Measurements from ENCODE around the gene SLC25A34. TPM values are rescaled to one million over a fixed set of nuclear protein-coding genes. Genes with fewer than 3 reads are reported as not detected.

The SLC25A34 gene
- total and polyA plus RNA-seq, 2 of the 13 experiments (the other 11 are each of a cell fraction or from before 2014, with no cell fraction given) = 0.13 to 0.18 TPM

DNA sequence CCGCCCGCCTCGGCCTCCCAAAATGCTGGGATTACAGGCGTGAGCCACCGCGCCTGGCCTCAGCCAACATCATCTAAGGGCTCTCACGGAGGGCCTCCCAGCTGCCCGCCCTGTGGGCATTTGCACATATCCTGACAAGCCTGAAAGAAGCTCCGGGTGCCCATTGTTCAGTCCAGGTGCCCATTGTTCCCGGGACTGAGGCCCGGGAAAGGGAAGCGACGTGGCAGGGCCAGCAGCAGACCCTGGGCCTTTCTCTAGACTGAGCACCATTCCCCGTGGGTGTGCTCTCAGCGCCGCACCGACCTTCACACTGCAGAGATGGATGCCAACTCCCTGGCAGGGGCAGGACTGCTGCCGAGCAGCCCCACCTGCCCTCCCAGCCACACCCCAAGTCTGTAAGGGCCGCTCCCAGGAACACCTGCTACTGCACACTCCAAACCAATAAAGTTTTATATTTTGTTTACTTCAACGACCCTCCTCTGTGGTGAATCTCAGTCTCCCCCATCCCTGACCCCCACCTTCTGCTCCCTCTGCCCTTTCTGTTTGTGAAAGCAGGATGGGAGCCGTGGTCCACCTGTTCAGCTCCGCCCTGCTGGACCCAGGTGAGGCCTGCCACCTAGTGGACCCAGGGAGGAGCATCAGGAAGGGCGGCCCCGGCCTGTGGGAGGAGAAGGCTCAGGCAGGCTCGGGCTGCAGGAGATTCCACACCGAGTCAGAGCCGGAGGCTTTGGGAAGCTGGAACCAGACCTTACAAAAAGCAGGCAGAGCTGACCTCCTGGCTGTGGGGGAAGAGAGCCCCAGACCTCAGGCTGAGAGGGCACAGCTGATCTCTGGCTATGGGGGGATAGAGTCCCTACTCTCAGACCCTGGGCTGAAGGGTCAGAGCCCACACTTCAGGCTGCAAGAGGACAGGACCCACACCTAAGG is 5.1 kb downstream of the SLC25A34 start (continued):
- TF ChIP-seq, protein P1, sequence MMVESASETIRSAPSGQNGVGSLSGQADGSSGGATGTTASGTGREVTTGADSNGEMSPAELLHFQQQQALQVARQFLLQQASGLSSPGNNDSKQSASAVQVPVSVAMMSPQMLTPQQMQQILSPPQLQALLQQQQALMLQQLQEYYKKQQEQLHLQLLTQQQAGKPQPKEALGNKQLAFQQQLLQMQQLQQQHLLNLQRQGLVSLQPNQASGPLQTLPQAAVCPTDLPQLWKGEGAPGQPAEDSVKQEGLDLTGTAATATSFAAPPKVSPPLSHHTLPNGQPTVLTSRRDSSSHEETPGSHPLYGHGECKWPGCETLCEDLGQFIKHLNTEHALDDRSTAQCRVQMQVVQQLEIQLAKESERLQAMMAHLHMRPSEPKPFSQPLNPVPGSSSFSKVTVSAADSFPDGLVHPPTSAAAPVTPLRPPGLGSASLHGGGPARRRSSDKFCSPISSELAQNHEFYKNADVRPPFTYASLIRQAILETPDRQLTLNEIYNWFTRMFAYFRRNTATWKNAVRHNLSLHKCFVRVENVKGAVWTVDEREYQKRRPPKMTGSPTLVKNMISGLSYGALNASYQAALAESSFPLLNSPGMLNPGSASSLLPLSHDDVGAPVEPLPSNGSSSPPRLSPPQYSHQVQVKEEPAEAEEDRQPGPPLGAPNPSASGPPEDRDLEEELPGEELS (CRISPR knock-in tag; IDR thresholded peaks at IDR 0.05) = no peak
- TF ChIP-seq CREB1 (IDR thresholded peaks at IDR 0.05) (no peak), CREB1 (CRISPR knock-in tag; IDR thresholded peaks at IDR 0.05) (no peak), BORCS8-MEF2B (CRISPR knock-in tag; IDR thresholded peaks at IDR 0.05) (peak; percentile 55; the same call in 1 of the 2 replicates), TBP (CRISPR knock-in tag; IDR thresholded peaks at IDR 0.05) (no peak), MATR3 (CRISPR knock-in tag; IDR thresholded peaks at IDR 0.05) (no peak), NFIB (CRISPR knock-in tag; IDR thresholded peaks at IDR 0.05; ENCODE audit: borderline replicate concordance) (no peak), ZNF224 (CRISPR knock-in tag; IDR thresholded peaks at IDR 0.05) (no peak), DNMT1 (CRISPR knock-in tag; IDR thresholded peaks at IDR 0.05) (no peak), GATAD2A (CRISPR knock-in tag; IDR thresholded peaks at IDR 0.05) (peak; percentile 64), MIXL1 (CRISPR knock-in tag; IDR thresholded peaks at IDR 0.05) (peak; percentile 56; the same call in 1 of the 2 replicates), BCL6 (CRISPR knock-in tag; IDR thresholded peaks at IDR 0.05) (peak; percentile 38; the same call in 1 of the 2 replicates), PPARG (CRISPR knock-in tag; conservative IDR thresholded peaks at IDR 0.05) (0 out of 2 replicates have a peak, but pooled peaks have one; percentile 62), ZNF484 (CRISPR knock-in tag; IDR thresholded peaks at IDR 0.05; ENCODE audit: borderline replicate concordance, low read depth) (no peak), ZNF776 (CRISPR knock-in tag; IDR thresholded peaks at IDR 0.05) (no peak), GATAD1 (CRISPR knock-in tag; IDR thresholded peaks at IDR 0.05) (peak; percentile 42; the same call in 1 of the 2 replicates), ZNF841 (CRISPR knock-in tag; IDR thresholded peaks at IDR 0.05; ENCODE audit: borderline replicate concordance) (no peak), RAD21 (CRISPR knock-in tag; IDR thresholded peaks at IDR 0.05) (peak; percentile 86), ZSCAN22 (CRISPR knock-in tag; IDR thresholded peaks at IDR 0.05) (no peak)
- TF ChIP-seq, protein P2, sequence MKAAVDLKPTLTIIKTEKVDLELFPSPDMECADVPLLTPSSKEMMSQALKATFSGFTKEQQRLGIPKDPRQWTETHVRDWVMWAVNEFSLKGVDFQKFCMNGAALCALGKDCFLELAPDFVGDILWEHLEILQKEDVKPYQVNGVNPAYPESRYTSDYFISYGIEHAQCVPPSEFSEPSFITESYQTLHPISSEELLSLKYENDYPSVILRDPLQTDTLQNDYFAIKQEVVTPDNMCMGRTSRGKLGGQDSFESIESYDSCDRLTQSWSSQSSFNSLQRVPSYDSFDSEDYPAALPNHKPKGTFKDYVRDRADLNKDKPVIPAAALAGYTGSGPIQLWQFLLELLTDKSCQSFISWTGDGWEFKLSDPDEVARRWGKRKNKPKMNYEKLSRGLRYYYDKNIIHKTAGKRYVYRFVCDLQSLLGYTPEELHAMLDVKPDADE (CRISPR knock-in tag; IDR thresholded peaks at IDR 0.05) = no peak
- TF ChIP-seq, protein P3, sequence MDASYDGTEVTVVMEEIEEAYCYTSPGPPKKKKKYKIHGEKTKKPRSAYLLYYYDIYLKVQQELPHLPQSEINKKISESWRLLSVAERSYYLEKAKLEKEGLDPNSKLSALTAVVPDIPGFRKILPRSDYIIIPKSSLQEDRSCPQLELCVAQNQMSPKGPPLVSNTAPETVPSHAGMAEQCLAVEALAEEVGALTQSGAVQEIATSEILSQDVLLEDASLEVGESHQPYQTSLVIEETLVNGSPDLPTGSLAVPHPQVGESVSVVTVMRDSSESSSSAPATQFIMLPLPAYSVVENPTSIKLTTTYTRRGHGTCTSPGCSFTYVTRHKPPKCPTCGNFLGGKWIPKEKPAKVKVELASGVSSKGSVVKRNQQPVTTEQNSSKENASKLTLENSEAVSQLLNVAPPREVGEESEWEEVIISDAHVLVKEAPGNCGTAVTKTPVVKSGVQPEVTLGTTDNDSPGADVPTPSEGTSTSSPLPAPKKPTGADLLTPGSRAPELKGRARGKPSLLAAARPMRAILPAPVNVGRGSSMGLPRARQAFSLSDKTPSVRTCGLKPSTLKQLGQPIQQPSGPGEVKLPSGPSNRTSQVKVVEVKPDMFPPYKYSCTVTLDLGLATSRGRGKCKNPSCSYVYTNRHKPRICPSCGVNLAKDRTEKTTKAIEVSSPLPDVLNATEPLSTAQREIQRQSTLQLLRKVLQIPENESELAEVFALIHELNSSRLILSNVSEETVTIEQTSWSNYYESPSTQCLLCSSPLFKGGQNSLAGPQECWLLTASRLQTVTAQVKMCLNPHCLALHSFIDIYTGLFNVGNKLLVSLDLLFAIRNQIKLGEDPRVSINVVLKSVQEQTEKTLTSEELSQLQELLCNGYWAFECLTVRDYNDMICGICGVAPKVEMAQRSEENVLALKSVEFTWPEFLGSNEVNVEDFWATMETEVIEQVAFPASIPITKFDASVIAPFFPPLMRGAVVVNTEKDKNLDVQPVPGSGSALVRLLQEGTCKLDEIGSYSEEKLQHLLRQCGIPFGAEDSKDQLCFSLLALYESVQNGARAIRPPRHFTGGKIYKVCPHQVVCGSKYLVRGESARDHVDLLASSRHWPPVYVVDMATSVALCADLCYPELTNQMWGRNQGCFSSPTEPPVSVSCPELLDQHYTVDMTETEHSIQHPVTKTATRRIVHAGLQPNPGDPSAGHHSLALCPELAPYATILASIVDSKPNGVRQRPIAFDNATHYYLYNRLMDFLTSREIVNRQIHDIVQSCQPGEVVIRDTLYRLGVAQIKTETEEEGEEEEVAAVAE (CRISPR knock-in tag; IDR thresholded peaks at IDR 0.05; ENCODE audit: borderline replicate concordance) = no peak
- TF ChIP-seq, protein P4, sequence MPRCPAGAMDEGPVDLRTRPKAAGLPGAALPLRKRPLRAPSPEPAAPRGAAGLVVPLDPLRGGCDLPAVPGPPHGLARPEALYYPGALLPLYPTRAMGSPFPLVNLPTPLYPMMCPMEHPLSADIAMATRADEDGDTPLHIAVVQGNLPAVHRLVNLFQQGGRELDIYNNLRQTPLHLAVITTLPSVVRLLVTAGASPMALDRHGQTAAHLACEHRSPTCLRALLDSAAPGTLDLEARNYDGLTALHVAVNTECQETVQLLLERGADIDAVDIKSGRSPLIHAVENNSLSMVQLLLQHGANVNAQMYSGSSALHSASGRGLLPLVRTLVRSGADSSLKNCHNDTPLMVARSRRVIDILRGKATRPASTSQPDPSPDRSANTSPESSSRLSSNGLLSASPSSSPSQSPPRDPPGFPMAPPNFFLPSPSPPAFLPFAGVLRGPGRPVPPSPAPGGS (CRISPR knock-in tag; IDR thresholded peaks at IDR 0.05) = no peak
